Measurements from ENCODE around the gene PMEPA1. TPM values are rescaled to one million over a fixed set of nuclear protein-coding genes. Genes with fewer than 3 reads are reported as not detected.

The PMEPA1 gene
- polyA plus RNA-seq, 2 of the 4 experiments (the other 2 are of a cell fraction) = 131 to 147 TPM

GRCh38 chr20:57693002-57693582, 16.7 kb downstream of the PMEPA1 start:
- Histone ChIP-seq H3K4me1 (peaks cover 100% of the 10 kb centered on the region), H3K27ac (peak overlapping the region; percentile 92 to 97), H3K9me3 (no peaks in the 10 kb centered on the region), H3K4me2 (peak overlapping the region; percentile 85), H3K4me3 (no peak overlapping the region)
- TF ChIP-seq POLR2AphosphoS2 (conservative IDR thresholded peaks at IDR 0.05; ENCODE audit: low read length) (peak; percentile 31), CTCF (IDR thresholded peaks at IDR 0.05) (peak; percentile 15; the same call in 1 of the 3 replicates), GATA3 (IDR thresholded peaks at IDR 0.05; ENCODE audit: borderline replicate concordance) (peak; percentile 12; the same call in 1 of the 2 replicates), JUN (IDR thresholded peaks at IDR 0.05) (0 out of 5 replicates have a peak, but pooled peaks of 1 of the 2 experiments have one; percentile 5), NPAS2 (CRISPR knock-in tag; IDR thresholded peaks at IDR 0.05; ENCODE audit: borderline replicate concordance) (no peak)
- FAIRE-seq (no peak), ATAC-seq (peak in 1 of 2 experiments; percentile 10; a peak in 3 of 6 replicates), DNase-seq (ENCODE audit: low read depth in 1 of 2, low spot score in 1 of 2) (no peak)
- CTCF ChIA-PET = interaction anchor here (0.6 to 4.6 kb wide), 8 partner anchors 12 to 516 kb away, joined by 3 to 19 read pairs (median 5); partner anchors contain the start of gene PMEPA1
- POLR2A ChIA-PET = interaction anchor here (4.8 kb wide), 1 partner anchor 17 kb away, joined by 23 read pairs; the partner anchor contains the start of gene PMEPA1
- 45% methylated on average over 20 of the region's 20 CpGs for WGBS (ENCODE audit: missing lambda C conversion rate)

- peak overlapping the region; percentile 85 for H3K4me2 ChIP-seq
- H3K4me1 ChIP-seq = peaks cover 100% of the 10 kb centered on the region
- H3K27ac ChIP-seq = peak overlapping the region; percentile 92 to 97
- TF ChIP-seq JUN (IDR thresholded peaks at IDR 0.05) (no peak), RARB (CRISPR knock-in tag; IDR thresholded peaks at IDR 0.05) (no peak)
- DNase-seq (ENCODE audit: low read depth in 1 of 2, low spot score in 1 of 2) = no peak
- POLR2A ChIA-PET = no interaction called here
- H3K9me3 ChIP-seq = no peaks in the 10 kb centered on the region
- FAIRE-seq = no peak
- WGBS (ENCODE audit: missing lambda C conversion rate) = 79% methylated on average over 6 of the region's 10 CpGs
- no peak for ATAC-seq
- no peak overlapping the region for H3K4me3 ChIP-seq
- CTCF ChIA-PET = interaction anchor here (1.6 to 4.6 kb wide), 4 partner anchors 11 to 322 kb away, joined by 5 to 19 read pairs (median 10); partner anchors contain the start of gene PMEPA1
These were observed 17.4 kb downstream of the PMEPA1 start for GRCh38 chr20:57692393-57692792.

GRCh38 chr20:57691699-57692098, 18.1 kb downstream of the PMEPA1 start:
- H3K27ac ChIP-seq = peak overlapping the region; percentile 92 to 97; a peak in 4 of 6 replicates
- no peak for FAIRE-seq

GRCh38 chr20:57690525-57690924, 19.3 kb downstream of the PMEPA1 start:
- 78% methylated on average over 10 of the region's 15 CpGs for WGBS (ENCODE audit: missing lambda C conversion rate)
- DNase-seq (ENCODE audit: low read depth in 1 of 2, low spot score in 1 of 2) (no peak), FAIRE-seq (no peak), ATAC-seq (no peak)
- Histone ChIP-seq H3K9me3 (no peaks in the 10 kb centered on the region), H3K4me3 (no peak overlapping the region), H3K27ac (peak overlapping the region; percentile 10 to 97; a peak in 4 of 6 replicates), H3K4me1 (peaks cover 100% of the 10 kb centered on the region), H3K4me2 (peak overlapping the region; percentile 85)
- ChIA-PET CTCF (interaction anchor here (0.8 to 4.6 kb wide), 3 partner anchors 9 to 25 kb away, joined by 3 to 19 read pairs (median 3); no protein-coding TSS in a partner anchor), POLR2A (no interaction called here)
- no peak for TF ChIP-seq ESRRA (IDR thresholded peaks at IDR 0.05; ENCODE audit: borderline replicate concordance, low read length)
- TF ChIP-seq POLR2AphosphoS2 (conservative IDR thresholded peaks at IDR 0.05; ENCODE audit: low read length) = 0 out of 2 replicates have a peak, but pooled peaks have one; percentile 36

More at GRCh38 chr20:57691699-57692098, 18.1 kb downstream of the PMEPA1 start:
- no peak overlapping the region for H3K4me3 ChIP-seq
- WGBS (ENCODE audit: missing lambda C conversion rate) = 85% methylated on average over 12 of the region's 12 CpGs
- peak overlapping the region; percentile 85; the same call in 2 of the 3 replicates for H3K4me2 ChIP-seq
- DNase-seq (ENCODE audit: low read depth in 1 of 2, low spot score in 1 of 2) = no peak
- no peak for ATAC-seq
- ChIA-PET POLR2A (no interaction called here), CTCF (interaction anchor here (1.1 to 4.6 kb wide), 3 partner anchors 10 to 488 kb away, joined by 3 to 19 read pairs (median 5); no protein-coding TSS in a partner anchor)
- no peaks in the 10 kb centered on the region for H3K9me3 ChIP-seq
- TF ChIP-seq HOXA7 (CRISPR knock-in tag; IDR thresholded peaks at IDR 0.05) = no peak
- TF ChIP-seq JUN (IDR thresholded peaks at IDR 0.05) = no peak
- H3K4me1 ChIP-seq = peaks cover 100% of the 10 kb centered on the region

GRCh38 chr20:57689745-57690481, 19.9 kb downstream of the PMEPA1 start:
- H3K4me3 ChIP-seq = no peak overlapping the region
- peak overlapping the region in 1 of 2 experiments; percentile 97; a peak in 4 of 6 replicates for H3K27ac ChIP-seq
- DNase-seq (ENCODE audit: low read depth in 1 of 2, low spot score in 1 of 2) (no peak), FAIRE-seq (no peak), ATAC-seq (no peak)
- H3K4me2 ChIP-seq = peak overlapping the region; percentile 85; the same call in 2 of the 3 replicates
- H3K9me3 ChIP-seq = no peaks in the 10 kb centered on the region
- ChIA-PET POLR2A (no interaction called here), CTCF (interaction anchor here (0.7 to 4.6 kb wide), 4 partner anchors 9 to 36 kb away, joined by 3 to 19 read pairs (median 4); no protein-coding TSS in a partner anchor)
- H3K4me1 ChIP-seq = peaks cover 100% of the 10 kb centered on the region
- 0 out of 5 replicates have a peak, but pooled peaks have one; percentile 16 to 28 for TF ChIP-seq JUN (IDR thresholded peaks at IDR 0.05)
- TF ChIP-seq JUNB (IDR thresholded peaks at IDR 0.05) = no peak
- WGBS (ENCODE audit: missing lambda C conversion rate) = 91% methylated on average over 21 of the region's 23 CpGs

Data from A549 (cell line).